Subcutaneous abdominal adipose tissue (tissue), 5 donors: ENCODE measurements around the gene PRICKLE3.
"Not testable (repeated sequence)": the region's sequence is repeated elsewhere in the genome, so short reads cannot be mapped to it uniquely, and the experiment has no call there.

Experiments used
- H3K27ac ChIP-seq: one replicate; pipeline ENCODE4 v1.7.0; 2013; ENCODE audit warnings: low read depth, mild to moderate bottlenecking, inconsistent platforms, low read length, moderate library complexity
- H3K27me3 ChIP-seq, 5 donors: one replicate each; pipeline ENCODE4 v1.7.0; 2013; ENCODE audit warnings: low read length in 5 of 5, inconsistent platforms in 1 of 5; ENCODE audit not compliant: control insufficient read depth in 5 of 5, insufficient read depth in 4 of 5
- H3K36me3 ChIP-seq, 5 donors: one replicate each; pipeline ENCODE4 v1.7.0; 2013; ENCODE audit warnings: low read length in 5 of 5; ENCODE audit not compliant: control insufficient read depth in 5 of 5, insufficient read depth in 5 of 5
- H3K4me1 ChIP-seq, 5 donors: one replicate each; pipeline ENCODE4 v1.7.0; 2013; ENCODE audit warnings: low read length in 5 of 5, mild to moderate bottlenecking in 3 of 5, moderate library complexity in 1 of 5; ENCODE audit not compliant: control insufficient read depth in 5 of 5, insufficient read depth in 5 of 5
- H3K4me3 ChIP-seq, 5 donors: one replicate each; pipeline ENCODE4 v1.7.0; 2013; ENCODE audit warnings: low read length in 5 of 5, low read depth in 1 of 5
- H3K9ac ChIP-seq, 5 donors: one replicate each; pipeline ENCODE4 v1.7.0; 2013; ENCODE audit warnings: low read length in 5 of 5, mild to moderate bottlenecking in 4 of 5, moderate library complexity in 3 of 5
- H3K9me3 ChIP-seq, 5 donors: one replicate each; pipeline ENCODE4 v1.7.0; 2013; ENCODE audit warnings: low read length in 5 of 5; ENCODE audit not compliant: control insufficient read depth in 5 of 5
- donor health status: healthy.
- donor health status: healthy.
- donor health status: healthy.
- donor health status: healthy.
- donor health status: healthy.

PRICKLE3 gene

DNA sequence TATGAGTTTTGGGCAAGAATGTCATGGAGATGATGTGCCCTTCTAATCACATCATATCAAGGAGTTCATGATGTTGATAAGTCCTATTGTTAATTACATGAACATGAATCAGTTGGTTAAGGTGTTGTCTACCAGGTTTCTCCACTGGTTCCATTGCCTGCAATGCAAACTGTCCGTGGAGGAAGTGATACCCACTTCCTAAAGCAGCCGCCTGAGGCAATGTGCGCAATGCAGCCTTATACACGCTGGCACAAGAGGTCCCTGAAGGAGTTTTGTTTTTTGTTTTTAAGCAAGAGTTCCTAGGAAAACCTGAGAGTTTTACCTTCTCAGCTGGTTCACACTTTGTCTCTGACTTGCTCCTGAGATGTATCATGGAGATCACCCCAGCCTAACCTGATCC is 56.7 kb downstream of the PRICKLE3 start:
- Histone ChIP-seq H3K9ac (no peak overlapping the region), H3K9me3 (no peaks in the 10 kb centered on the region), H3K4me3 (no peak overlapping the region), H3K27ac (no peak overlapping the region), H3K36me3 (no peaks in the 10 kb centered on the region), H3K27me3 (no peaks in the 10 kb centered on the region), H3K4me1 (no peaks in the 10 kb centered on the region)

DNA sequence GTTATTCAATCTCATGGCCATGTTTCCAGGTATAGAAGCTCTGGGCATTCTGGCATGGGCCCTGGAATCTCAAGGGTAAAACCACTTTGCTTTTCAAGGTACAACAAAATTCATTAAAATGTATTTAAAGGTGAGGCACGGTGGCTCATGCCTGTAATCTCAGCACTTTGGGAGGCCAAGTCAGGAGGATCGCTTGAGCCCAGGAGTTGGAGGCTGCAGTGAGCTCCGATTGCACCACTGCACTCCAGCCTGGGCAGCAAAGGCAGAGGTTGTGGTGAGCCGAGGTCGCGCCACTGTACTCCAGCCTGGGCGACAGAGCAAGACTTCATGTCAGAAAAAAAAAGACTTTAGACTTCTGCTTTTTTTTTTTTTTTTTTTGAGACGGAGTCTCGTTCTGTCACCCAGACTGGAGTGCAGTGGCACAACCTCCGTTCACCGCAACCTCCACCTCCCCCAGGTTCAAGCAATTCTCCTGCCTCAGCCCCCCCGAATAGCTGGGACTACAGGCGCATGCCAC is 58.4 kb downstream of the PRICKLE3 start:
- H3K4me3 ChIP-seq, H3K4me1 ChIP-seq, H3K36me3 ChIP-seq, H3K9ac ChIP-seq, H3K9me3 ChIP-seq, H3K27ac ChIP-seq, H3K27me3 ChIP-seq: not testable (repeated sequence)
